HCT116 (cell line): Measurements from ENCODE around the gene LACTB. TPM values are rescaled to one million over a fixed set of nuclear protein-coding genes. Genes with fewer than 3 reads are reported as not detected.
A peak's percentile ranks its signal among the peaks of the same experiment; 100 is the strongest.

Experiments
- ATAC-seq: fragments of 200-7000 bp; cut with Tn5 transposase; 2 replicates; pipeline ENCODE4 v1.9.1; 2020; ENCODE audit warnings: mild to moderate bottlenecking, moderate library complexity
- BruUV-seq: library from RNA; stranded (reverse); fragments of 400-500 nt; replicated peaks from 2 replicates; lab custom pipeline; 2021; lab: Mats Ljungman, UMichigan
- CTCF ChIA-PET: fragments of 300-600 bp; sonication (Branson Sonifier 250); formaldehyde crosslinking; loops from one replicate; lab custom pipeline; 2021; ENCODE audit warnings: antibody characterized with exemption; lab: Charles Lee
- POLR2A ChIA-PET: fragments of 300-600, 350-600 bp; sonication (Branson Sonifier 250); formaldehyde crosslinking; loops from one replicate; lab custom pipeline; 2021; ENCODE audit warnings: antibody characterized with exemption; lab: Charles Lee
- RAD21 ChIA-PET, 2 experiments: fragments of 300-600 bp; sonication (Branson Sonifier 250); formaldehyde crosslinking; loops; one replicate each; lab custom pipeline; 2023; ENCODE audit warnings: low total read pairs in 2 of 2; ENCODE audit not compliant: uncharacterized antibody in 2 of 2, unreplicated experiment in 2 of 2, low non-redundant PET in 1 of 2; lab: Charles Lee
- DNase-seq: peaks from one replicate; pipeline ENCODE4 v3.0.0-alpha.2; 2010; ENCODE audit warnings: low read depth, low spot score
- H2AFZ ChIP-seq: fragments of 200-600 bp; shearing (Covaris generic), sonication (generic); 2 replicates; pipeline ENCODE4 v1.6.1; 2017; ENCODE audit warnings: low read depth, mixed run types, mixed read lengths, antibody characterized with exemption, low read length; ENCODE audit not compliant: poor library complexity, severe bottlenecking
- H3K27ac ChIP-seq: 2 replicates; pipeline ENCODE4 v1.5.1; 2012; ENCODE audit warnings: low read depth, low read length
- H3K27me3 ChIP-seq: fragments of 200-600 bp; sonication (generic); 2 replicates; pipeline ENCODE4 v1.6.1; 2016; ENCODE audit warnings: mixed run types, low read length, mixed read lengths; ENCODE audit not compliant: insufficient read depth
- H3K36me3 ChIP-seq, 2 experiments: fragments of 200-500 bp in 1 of 2; fragments of 200-600 bp in 1 of 2; sonication (Bioruptor generic) in 1 of 2; sonication (generic) in 1 of 2; 2 replicates each; pipeline versions ENCODE4 v1.5.1 to v1.6.1; 2014 to 2016; ENCODE audit warnings: low read length in 2 of 2, inconsistent platforms in 1 of 2, mixed read lengths in 1 of 2, mixed run types in 1 of 2; ENCODE audit not compliant: insufficient read depth in 2 of 2, control insufficient read depth in 1 of 2
- H3K4me1 ChIP-seq, 2 experiments: fragments of 200-600 bp in 1 of 2; sonication (generic) in 1 of 2; 2 replicates each; pipeline versions ENCODE4 v1.5.1 to v1.6.1; 2012 to 2017; ENCODE audit warnings: low read length in 2 of 2, inconsistent platforms in 1 of 2, mild to moderate bottlenecking in 1 of 2, mixed read lengths in 1 of 2, mixed run types in 1 of 2, moderate library complexity in 1 of 2; ENCODE audit not compliant: insufficient read depth in 2 of 2, control insufficient read depth in 1 of 2
- H3K4me2 ChIP-seq: fragments of 200-600 bp; sonication (generic); 2 replicates; pipeline ENCODE4 v1.6.1; 2017; ENCODE audit warnings: mixed run types, low read length, mixed read lengths
- H3K4me3 ChIP-seq, 2 experiments: fragments of 200-600 bp in 1 of 2; sonication (generic) in 1 of 2; replicated peaks in 1 of 2; 2 replicates each; pipeline ENCODE4 v1.5.1; 2011 to 2016; ENCODE audit warnings: low read length in 2 of 2, control low read depth in 1 of 2, low read depth in 1 of 2, mild to moderate bottlenecking in 1 of 2, mixed read lengths in 1 of 2, mixed run types in 1 of 2
- H3K79me2 ChIP-seq: fragments of 200-600 bp; sonication (generic); 2 replicates; pipeline ENCODE4 v1.6.1; 2017; ENCODE audit warnings: mild to moderate bottlenecking, mixed run types, low read length, moderate library complexity, mixed read lengths; ENCODE audit not compliant: insufficient read depth
- H3K9ac ChIP-seq: fragments of 200-600 bp; sonication (generic); 2 replicates; pipeline ENCODE4 v1.6.1; 2016; ENCODE audit warnings: low read length, mixed read lengths
- H3K9me2 ChIP-seq: fragments of 200-600 bp; sonication (generic), shearing (Covaris generic); 2 replicates; pipeline ENCODE4 v1.6.1; 2017; ENCODE audit warnings: mixed run types, mild to moderate bottlenecking, moderate library complexity; ENCODE audit not compliant: insufficient read depth
- H3K9me3 ChIP-seq, 2 experiments: fragments of 200-500 bp in 1 of 2; fragments of 200-600 bp in 1 of 2; sonication (Bioruptor generic) in 1 of 2; sonication (generic) in 1 of 2; 2 replicates each; pipeline ENCODE4 v1.6.1; 2014 to 2017; ENCODE audit warnings: low read length in 2 of 2, mixed read lengths in 2 of 2, inconsistent platforms in 1 of 2, low read depth in 1 of 2, mild to moderate bottlenecking in 1 of 2, mixed run types in 1 of 2, moderate library complexity in 1 of 2; ENCODE audit not compliant: control insufficient read depth in 1 of 2, insufficient read depth in 1 of 2
- H4K20me1 ChIP-seq: fragments of 200-600 bp; sonication (generic), shearing (Covaris generic); 2 replicates; pipeline ENCODE4 v1.6.1; 2017; ENCODE audit warnings: mixed run types, mild to moderate bottlenecking, moderate library complexity; ENCODE audit not compliant: insufficient read depth
- ATF3 ChIP-seq: IDR thresholded peaks from 2 replicates; pipeline ENCODE4 v1.6.1; 2012
- CBX3 ChIP-seq: IDR thresholded peaks from 2 replicates; pipeline ENCODE4 v1.6.1; 2012; ENCODE audit warnings: low read depth
- CEBPB ChIP-seq: IDR thresholded peaks from 2 replicates; pipeline ENCODE4 v1.6.1; 2012; ENCODE audit warnings: low read depth
- EGR1 ChIP-seq: IDR thresholded peaks from 2 replicates; pipeline ENCODE4 v1.6.1; 2012; ENCODE audit warnings: low read depth
- EZH2 ChIP-seq: fragments of 200-600 bp; sonication (generic); IDR thresholded peaks from 2 replicates; pipeline ENCODE4 v1.6.1; 2017; ENCODE audit warnings: antibody characterized with exemption, mixed run types
- EZH2phosphoT487 ChIP-seq: fragments of 200-600 bp; IDR thresholded peaks from 2 replicates; pipeline ENCODE4 v1.6.1; 2018; ENCODE audit warnings: antibody characterized with exemption, borderline replicate concordance
- FOSL1 ChIP-seq: IDR thresholded peaks from 2 replicates; pipeline ENCODE4 v1.6.1; 2012; ENCODE audit warnings: low read depth
- MAX ChIP-seq: IDR thresholded peaks from 2 replicates; pipeline ENCODE4 v1.6.1; 2012
- RAD21 ChIP-seq: IDR thresholded peaks from 2 replicates; pipeline ENCODE4 v1.6.1; 2012; ENCODE audit warnings: low read depth, mild to moderate bottlenecking
- SIN3A ChIP-seq: IDR thresholded peaks from 2 replicates; pipeline ENCODE4 v1.6.1; 2012; ENCODE audit warnings: low read depth
- SP1 ChIP-seq: IDR thresholded peaks from 2 replicates; pipeline ENCODE4 v1.6.1; 2012; ENCODE audit warnings: low read depth
- TCF7L2 ChIP-seq: IDR thresholded peaks from 2 replicates; pipeline ENCODE4 v1.7.0; 2011; ENCODE audit warnings: borderline replicate concordance, inconsistent platforms; ENCODE audit not compliant: insufficient read depth, insufficient read length; ENCODE audit errors: extremely low read depth
- YY1 ChIP-seq: IDR thresholded peaks from 2 replicates; pipeline ENCODE4 v1.6.1; 2011; ENCODE audit warnings: low read length, low read depth, moderate library complexity, mild to moderate bottlenecking; ENCODE audit not compliant: insufficient replicate concordance; ENCODE audit errors: extremely low read depth
- ZFX ChIP-seq: fragments of 450-650 bp; IDR thresholded peaks from 2 replicates; pipeline ENCODE4 v1.6.1; 2017
- intact Hi-C: fragments of 100-400 bp; cut with micrococcal nuclease; formaldehyde crosslinking; loops from 2 replicates; pipeline ENCODE4 v1.10.0; 2022
- total RNA-seq: library from RNA; stranded (reverse); gene quantifications from one replicate; pipeline ENCODE4 v1.2.1, GENCODE V29; 2021; ENCODE audit not compliant: unreplicated experiment

Gene LACTB
- total RNA-seq, 1 experiment from 2014 or later, result 7.6 TPM

GRCh38 chr15:63156755-63157117 is 35.1 kb downstream of the LACTB start:
- Histone ChIP-seq H3K27ac (peak overlapping the region; percentile 92), H3K27me3 (no peaks in the 10 kb centered on the region), H4K20me1 (no peaks in the 10 kb centered on the region), H3K36me3 (peaks cover 14 to 15% of the 10 kb centered on the region in 2 experiments; a peak in 3 of 4 replicates), H3K4me3 (peak overlapping the region; percentile 82 to 89), H2AFZ (no peak overlapping the region), H3K9me3 (no peaks in the 10 kb centered on the region), H3K9me2 (no peaks in the 10 kb centered on the region), H3K79me2 (peaks cover 18% of the 10 kb centered on the region), H3K4me2 (peak overlapping the region; percentile 84), H3K4me1 (peaks cover 9 to 13% of the 10 kb centered on the region in 2 experiments; a peak in 3 of 4 replicates), H3K9ac (peak overlapping the region; percentile 69)
- CTCF ChIA-PET, result no interaction called here
- intact Hi-C loops, result loop anchor here (10.0 kb wide), 1 partner anchor 118 kb away; the partner anchor contains the start of gene APH1B
- BruUV-seq, result TSS peak; percentile 75
- RAD21 ChIA-PET, result interaction anchor here in 1 of 2 experiments (1.0 kb wide), 1 partner anchor 246 kb away, joined by 3 read pairs; no protein-coding TSS in a partner anchor
- ATAC-seq (no peak), DNase-seq (no peak)
- no peak for TF ChIP-seq ATF3
- TF ChIP-seq SP1, result no peak
- TF ChIP-seq RAD21, result no peak
- TF ChIP-seq EZH2phosphoT487, result no peak
- no peak for TF ChIP-seq TCF7L2
- no peak for TF ChIP-seq YY1
- no peak for TF ChIP-seq EZH2
- TF ChIP-seq MAX, result no peak
- TF ChIP-seq CBX3, result no peak
- no peak for TF ChIP-seq ZFX
- TF ChIP-seq SIN3A, result no peak
- TF ChIP-seq EGR1, result no peak
- TF ChIP-seq CEBPB, result no peak
- no peak for TF ChIP-seq FOSL1
- POLR2A ChIA-PET, result interaction anchor here (0.6 to 1.4 kb wide), 5 partner anchors 9 to 937 kb away, joined by 3 to 4 read pairs (median 3); partner anchors contain the start of gene RAB8B
